ENCODE measurements around the gene ATRAID. TPM values are rescaled to one million over a fixed set of nuclear protein-coding genes. Genes with fewer than 3 reads are reported as not detected.

ATRAID gene
- total and polyA plus RNA-seq, 2 of the 8 experiments (the other 6 are each of a cell fraction or from before 2014, with no cell fraction given): 109 to 280 TPM

DNA sequence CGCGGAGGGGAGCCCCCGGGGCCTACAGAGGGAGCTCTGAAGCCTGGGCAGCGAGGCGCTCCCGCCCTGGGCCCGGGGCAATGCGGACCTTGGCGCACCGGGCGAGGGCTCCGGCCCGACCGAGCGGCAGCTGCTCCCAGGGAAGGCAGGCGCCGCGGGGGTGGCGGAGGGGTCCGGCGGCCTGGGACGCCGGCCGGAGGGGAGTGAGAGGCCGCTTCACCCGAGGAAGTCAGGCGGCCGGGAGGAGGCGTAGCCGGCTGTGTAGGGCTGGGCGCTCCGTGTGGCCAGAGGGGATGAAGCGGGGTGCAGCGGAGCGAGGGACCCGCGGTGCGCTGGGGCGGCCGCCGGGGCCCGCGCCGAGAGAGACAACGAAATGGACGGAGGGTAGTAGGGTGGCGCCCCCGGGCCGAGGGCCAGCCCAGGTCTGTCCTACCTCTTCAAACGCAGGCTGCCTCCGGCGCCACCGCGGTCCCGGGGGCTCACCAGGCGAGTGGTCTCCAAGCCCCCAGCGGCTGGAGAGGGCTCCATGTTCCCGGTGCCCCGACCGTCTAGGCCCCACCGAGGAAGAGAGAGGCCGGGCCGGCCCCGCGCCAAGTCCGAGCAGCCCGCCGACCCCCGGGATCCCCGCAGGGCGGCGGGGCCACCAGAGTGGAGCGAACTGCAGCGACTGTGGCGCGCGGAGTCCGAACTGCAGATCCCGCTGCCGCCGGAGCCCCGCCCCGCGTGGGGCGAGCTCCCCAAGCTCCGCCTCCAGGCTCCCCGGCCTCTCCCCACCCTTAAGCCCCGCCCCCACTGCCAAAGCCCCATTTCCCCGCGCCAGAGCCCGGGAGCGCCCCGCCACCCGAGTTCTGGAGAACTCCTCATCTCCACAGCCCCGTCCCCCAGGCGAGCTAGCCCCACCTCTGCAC lies 50.8 kb downstream of the ATRAID start, which contains the start of gene SLC30A3 (continued):
- TF ChIP-seq USF2 (IDR thresholded peaks at IDR 0.05; ENCODE audit: low read length) (no peak), SIRT6 (IDR thresholded peaks at IDR 0.05; ENCODE audit: low read length) (no peak), CHD1 (IDR thresholded peaks at IDR 0.05; ENCODE audit: low read depth, low read length) (no peak), POU5F1 (IDR thresholded peaks at IDR 0.05; ENCODE audit: low read depth, low read length) (no peak), SUZ12 (IDR thresholded peaks at IDR 0.05; ENCODE audit: low read length) (peak; percentile 2; the same call in 1 of the 2 replicates), EZH2 (IDR thresholded peaks at IDR 0.05; ENCODE audit: low read depth, low read length, severe bottlenecking) (no peak), JUN (IDR thresholded peaks at IDR 0.05; ENCODE audit: low read depth, low read length) (no peak), ZNF274 (IDR thresholded peaks at IDR 0.05; ENCODE audit: borderline replicate concordance, extremely low read depth, low read length) (no peak), YY1 (IDR thresholded peaks at IDR 0.05; ENCODE audit: low read depth, low read length) (no peak), POLR2AphosphoS5 (IDR thresholded peaks at IDR 0.05; ENCODE audit: low read depth, low read length) (no peak), SP4 (IDR thresholded peaks at IDR 0.05; ENCODE audit: low read length) (no peak), NANOG (IDR thresholded peaks at IDR 0.05; ENCODE audit: insufficient read depth, low read depth, low read length, poor library complexity, severe bottlenecking) (no peak), BACH1 (IDR thresholded peaks at IDR 0.05; ENCODE audit: low read length) (no peak), SIN3A (conservative IDR thresholded peaks at IDR 0.05 in 1 of 2, IDR thresholded peaks at IDR 0.05 in 1 of 2; ENCODE audit: low read depth in 1 of 2, low read length in 2 of 2) (peak in 1 of 2 experiments; percentile 35; a peak in 1 of 4 replicates), NRF1 (IDR thresholded peaks at IDR 0.05; ENCODE audit: low read depth, low read length) (no peak)
- TF ChIP-seq, protein P1, sequence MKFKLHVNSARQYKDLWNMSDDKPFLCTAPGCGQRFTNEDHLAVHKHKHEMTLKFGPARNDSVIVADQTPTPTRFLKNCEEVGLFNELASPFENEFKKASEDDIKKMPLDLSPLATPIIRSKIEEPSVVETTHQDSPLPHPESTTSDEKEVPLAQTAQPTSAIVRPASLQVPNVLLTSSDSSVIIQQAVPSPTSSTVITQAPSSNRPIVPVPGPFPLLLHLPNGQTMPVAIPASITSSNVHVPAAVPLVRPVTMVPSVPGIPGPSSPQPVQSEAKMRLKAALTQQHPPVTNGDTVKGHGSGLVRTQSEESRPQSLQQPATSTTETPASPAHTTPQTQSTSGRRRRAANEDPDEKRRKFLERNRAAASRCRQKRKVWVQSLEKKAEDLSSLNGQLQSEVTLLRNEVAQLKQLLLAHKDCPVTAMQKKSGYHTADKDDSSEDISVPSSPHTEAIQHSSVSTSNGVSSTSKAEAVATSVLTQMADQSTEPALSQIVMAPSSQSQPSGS (IDR thresholded peaks at IDR 0.05; ENCODE audit: low read length): no peak
- TF ChIP-seq, protein P2, sequence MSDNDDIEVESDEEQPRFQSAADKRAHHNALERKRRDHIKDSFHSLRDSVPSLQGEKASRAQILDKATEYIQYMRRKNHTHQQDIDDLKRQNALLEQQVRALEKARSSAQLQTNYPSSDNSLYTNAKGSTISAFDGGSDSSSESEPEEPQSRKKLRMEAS (IDR thresholded peaks at IDR 0.05): no peak
- TF ChIP-seq, protein P3, sequence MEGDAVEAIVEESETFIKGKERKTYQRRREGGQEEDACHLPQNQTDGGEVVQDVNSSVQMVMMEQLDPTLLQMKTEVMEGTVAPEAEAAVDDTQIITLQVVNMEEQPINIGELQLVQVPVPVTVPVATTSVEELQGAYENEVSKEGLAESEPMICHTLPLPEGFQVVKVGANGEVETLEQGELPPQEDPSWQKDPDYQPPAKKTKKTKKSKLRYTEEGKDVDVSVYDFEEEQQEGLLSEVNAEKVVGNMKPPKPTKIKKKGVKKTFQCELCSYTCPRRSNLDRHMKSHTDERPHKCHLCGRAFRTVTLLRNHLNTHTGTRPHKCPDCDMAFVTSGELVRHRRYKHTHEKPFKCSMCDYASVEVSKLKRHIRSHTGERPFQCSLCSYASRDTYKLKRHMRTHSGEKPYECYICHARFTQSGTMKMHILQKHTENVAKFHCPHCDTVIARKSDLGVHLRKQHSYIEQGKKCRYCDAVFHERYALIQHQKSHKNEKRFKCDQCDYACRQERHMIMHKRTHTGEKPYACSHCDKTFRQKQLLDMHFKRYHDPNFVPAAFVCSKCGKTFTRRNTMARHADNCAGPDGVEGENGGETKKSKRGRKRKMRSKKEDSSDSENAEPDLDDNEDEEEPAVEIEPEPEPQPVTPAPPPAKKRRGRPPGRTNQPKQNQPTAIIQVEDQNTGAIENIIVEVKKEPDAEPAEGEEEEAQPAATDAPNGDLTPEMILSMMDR (IDR thresholded peaks at IDR 0.05; ENCODE audit: control extremely low read depth in 1 of 3, insufficient read depth in 1 of 3, low read depth in 1 of 3, low read length in 3 of 3): no peak

Measured in H1 (cell line).